ENCODE results near the gene ACAD10. TPM values are rescaled to one million over a fixed set of nuclear protein-coding genes. Genes with fewer than 3 reads are reported as not detected.

Gene ACAD10
- total and polyA plus RNA-seq, 2 of the 13 experiments (the other 11 are each of a cell fraction or from before 2014, with no cell fraction given) = 15.2 to 16.3 TPM

DNA sequence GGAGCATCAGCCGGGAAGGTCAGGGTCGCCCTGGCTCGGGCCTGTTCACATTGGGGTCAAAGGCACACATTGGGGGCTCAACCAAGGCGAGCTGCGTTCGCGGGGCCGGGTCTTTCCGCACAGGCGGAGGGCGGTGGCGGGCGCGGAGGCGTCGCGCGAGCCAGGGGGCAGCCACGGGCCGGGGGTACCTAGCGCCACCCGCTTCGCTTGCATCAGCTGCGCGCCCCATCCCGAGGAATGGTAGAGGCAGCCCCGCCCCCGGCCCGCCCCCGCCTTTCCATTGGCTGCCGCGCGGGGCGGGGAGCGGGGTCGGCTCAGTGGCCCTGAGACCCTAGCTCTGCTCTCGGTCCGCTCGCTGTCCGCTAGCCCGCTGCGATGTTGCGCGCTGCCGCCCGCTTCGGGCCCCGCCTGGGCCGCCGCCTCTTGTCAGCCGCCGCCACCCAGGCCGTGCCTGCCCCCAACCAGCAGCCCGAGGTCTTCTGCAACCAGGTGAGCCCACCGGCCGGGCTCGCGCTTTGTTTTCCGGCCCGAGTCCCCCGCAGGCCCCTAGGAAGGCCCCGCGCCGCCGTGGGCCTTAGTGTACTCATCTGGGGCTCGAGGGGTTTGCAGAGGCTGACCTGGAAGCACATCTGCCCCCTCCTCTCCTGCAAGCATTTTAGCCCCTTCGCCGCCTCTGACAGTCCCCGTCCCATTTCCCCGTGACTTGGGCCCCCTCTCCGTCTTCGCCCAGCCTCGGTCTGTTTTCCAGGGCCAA lies 80.9 kb downstream of the ACAD10 start, which contains the start of gene ALDH2 (continued):
- TF ChIP-seq, protein P1, sequence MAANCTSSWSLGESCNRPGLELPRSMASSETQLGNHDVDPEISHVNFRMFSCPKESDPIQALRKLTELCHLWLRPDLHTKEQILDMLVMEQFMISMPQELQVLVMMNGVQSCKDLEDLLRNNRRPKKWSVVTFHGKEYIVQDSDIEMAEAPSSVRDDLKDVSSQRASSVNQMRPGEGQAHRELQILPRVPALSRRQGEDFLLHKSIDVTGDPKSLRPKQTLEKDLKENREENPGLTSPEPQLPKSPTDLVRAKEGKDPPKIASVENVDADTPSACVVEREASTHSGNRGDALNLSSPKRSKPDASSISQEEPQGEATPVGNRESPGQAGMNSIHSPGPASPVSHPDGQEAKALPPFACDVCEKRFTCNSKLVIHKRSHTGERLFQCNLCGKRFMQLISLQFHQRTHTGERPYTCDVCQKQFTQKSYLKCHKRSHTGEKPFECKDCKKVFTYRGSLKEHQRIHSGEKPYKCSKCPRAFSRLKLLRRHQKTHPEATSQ (CRISPR knock-in tag; IDR thresholded peaks at IDR 0.05; ENCODE audit: borderline replicate concordance) = no peak
- TF ChIP-seq POLR2A (IDR thresholded peaks at IDR 0.05; ENCODE audit: insufficient read depth in 1 of 2, low read depth in 2 of 2, low read length in 2 of 2) (peak; percentile 69 to 94), JDP2 (CRISPR knock-in tag; IDR thresholded peaks at IDR 0.05; ENCODE audit: borderline replicate concordance) (peak; percentile 62; the same call in 1 of the 2 replicates), REPIN1 (CRISPR knock-in tag; IDR thresholded peaks at IDR 0.05; ENCODE audit: borderline replicate concordance, low read depth) (peak; percentile 63; the same call in 1 of the 2 replicates), ZFP36L1 (CRISPR knock-in tag; IDR thresholded peaks at IDR 0.05) (no peak), ZNF615 (CRISPR knock-in tag; IDR thresholded peaks at IDR 0.05; ENCODE audit: borderline replicate concordance) (no peak), ZNF12 (CRISPR knock-in tag; IDR thresholded peaks at IDR 0.05) (no peak), SIX4 (CRISPR knock-in tag; IDR thresholded peaks at IDR 0.05) (0 out of 2 replicates have a peak, but pooled peaks have one; percentile 15), ZNF567 (CRISPR knock-in tag; IDR thresholded peaks at IDR 0.05; ENCODE audit: borderline replicate concordance) (no peak), ZNF883 (CRISPR knock-in tag; IDR thresholded peaks at IDR 0.05; ENCODE audit: not compliant biosample characterization) (peak; percentile 53), ZEB1 (IDR thresholded peaks at IDR 0.05; ENCODE audit: insufficient replicate concordance, low read depth) (no peak), CEBPG (CRISPR knock-in tag; IDR thresholded peaks at IDR 0.05) (peak; percentile 88), ZC3H13 (CRISPR knock-in tag; IDR thresholded peaks at IDR 0.05) (0 out of 2 replicates have a peak, but pooled peaks have one; percentile 51), MAFG (CRISPR knock-in tag; IDR thresholded peaks at IDR 0.05) (no peak)
- TF ChIP-seq, protein P2, sequence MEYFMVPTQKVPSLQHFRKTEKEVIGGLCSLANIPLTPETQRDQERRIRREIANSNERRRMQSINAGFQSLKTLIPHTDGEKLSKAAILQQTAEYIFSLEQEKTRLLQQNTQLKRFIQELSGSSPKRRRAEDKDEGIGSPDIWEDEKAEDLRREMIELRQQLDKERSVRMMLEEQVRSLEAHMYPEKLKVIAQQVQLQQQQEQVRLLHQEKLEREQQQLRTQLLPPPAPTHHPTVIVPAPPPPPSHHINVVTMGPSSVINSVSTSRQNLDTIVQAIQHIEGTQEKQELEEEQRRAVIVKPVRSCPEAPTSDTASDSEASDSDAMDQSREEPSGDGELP (IDR thresholded peaks at IDR 0.05; ENCODE audit: borderline replicate concordance, low read depth) = peak; percentile 83; the same call in 1 of the 2 replicates
- TF ChIP-seq, protein P3, sequence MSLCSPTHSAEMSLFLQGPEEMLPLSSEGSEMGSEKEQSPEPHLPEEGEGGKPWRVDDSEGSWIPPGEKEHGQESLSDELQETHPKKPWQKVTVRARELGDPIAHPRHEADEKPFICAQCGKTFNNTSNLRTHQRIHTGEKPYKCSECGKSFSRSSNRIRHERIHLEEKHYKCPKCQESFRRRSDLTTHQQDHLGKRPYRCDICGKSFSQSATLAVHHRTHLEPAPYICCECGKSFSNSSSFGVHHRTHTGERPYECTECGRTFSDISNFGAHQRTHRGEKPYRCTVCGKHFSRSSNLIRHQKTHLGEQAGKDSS (CRISPR knock-in tag; IDR thresholded peaks at IDR 0.05; ENCODE audit: borderline replicate concordance, low read depth) = no peak
- TF ChIP-seq, protein P4, sequence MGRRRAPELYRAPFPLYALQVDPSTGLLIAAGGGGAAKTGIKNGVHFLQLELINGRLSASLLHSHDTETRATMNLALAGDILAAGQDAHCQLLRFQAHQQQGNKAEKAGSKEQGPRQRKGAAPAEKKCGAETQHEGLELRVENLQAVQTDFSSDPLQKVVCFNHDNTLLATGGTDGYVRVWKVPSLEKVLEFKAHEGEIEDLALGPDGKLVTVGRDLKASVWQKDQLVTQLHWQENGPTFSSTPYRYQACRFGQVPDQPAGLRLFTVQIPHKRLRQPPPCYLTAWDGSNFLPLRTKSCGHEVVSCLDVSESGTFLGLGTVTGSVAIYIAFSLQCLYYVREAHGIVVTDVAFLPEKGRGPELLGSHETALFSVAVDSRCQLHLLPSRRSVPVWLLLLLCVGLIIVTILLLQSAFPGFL (CRISPR knock-in tag; IDR thresholded peaks at IDR 0.05) = no peak
- TF ChIP-seq, protein P5, sequence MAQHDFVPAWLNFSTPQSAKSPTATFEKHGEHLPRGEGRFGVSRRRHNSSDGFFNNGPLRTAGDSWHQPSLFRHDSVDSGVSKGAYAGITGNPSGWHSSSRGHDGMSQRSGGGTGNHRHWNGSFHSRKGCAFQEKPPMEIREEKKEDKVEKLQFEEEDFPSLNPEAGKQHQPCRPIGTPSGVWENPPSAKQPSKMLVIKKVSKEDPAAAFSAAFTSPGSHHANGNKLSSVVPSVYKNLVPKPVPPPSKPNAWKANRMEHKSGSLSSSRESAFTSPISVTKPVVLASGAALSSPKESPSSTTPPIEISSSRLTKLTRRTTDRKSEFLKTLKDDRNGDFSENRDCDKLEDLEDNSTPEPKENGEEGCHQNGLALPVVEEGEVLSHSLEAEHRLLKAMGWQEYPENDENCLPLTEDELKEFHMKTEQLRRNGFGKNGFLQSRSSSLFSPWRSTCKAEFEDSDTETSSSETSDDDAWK (CRISPR knock-in tag; IDR thresholded peaks at IDR 0.05) = no peak
- TF ChIP-seq, protein P6, sequence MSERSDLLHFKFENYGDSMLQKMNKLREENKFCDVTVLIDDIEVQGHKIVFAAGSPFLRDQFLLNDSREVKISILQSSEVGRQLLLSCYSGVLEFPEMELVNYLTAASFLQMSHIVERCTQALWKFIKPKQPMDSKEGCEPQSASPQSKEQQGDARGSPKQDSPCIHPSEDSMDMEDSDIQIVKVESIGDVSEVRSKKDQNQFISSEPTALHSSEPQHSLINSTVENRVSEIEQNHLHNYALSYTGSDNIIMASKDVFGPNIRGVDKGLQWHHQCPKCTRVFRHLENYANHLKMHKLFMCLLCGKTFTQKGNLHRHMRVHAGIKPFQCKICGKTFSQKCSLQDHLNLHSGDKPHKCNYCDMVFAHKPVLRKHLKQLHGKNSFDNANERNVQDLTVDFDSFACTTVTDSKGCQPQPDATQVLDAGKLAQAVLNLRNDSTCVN (CRISPR knock-in tag; IDR thresholded peaks at IDR 0.05; ENCODE audit: borderline replicate concordance) = peak; percentile 24; the same call in 1 of the 2 replicates
- TF ChIP-seq, protein P7, sequence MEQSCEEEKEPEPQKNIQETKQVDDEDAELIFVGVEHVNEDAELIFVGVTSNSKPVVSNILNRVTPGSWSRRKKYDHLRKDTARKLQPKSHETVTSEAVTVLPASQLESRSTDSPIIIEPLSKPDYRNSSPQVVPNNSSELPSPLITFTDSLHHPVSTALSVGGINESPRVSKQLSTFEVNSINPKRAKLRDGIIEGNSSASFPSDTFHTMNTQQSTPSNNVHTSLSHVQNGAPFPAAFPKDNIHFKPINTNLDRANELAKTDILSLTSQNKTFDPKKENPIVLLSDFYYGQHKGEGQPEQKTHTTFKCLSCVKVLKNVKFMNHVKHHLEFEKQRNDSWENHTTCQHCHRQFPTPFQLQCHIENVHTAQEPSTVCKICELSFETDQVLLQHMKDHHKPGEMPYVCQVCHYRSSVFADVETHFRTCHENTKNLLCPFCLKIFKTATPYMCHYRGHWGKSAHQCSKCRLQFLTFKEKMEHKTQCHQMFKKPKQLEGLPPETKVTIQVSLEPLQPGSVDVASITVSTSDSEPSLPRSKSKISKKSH (CRISPR knock-in tag; IDR thresholded peaks at IDR 0.05; ENCODE audit: borderline replicate concordance) = peak; percentile 76; the same call in 1 of the 2 replicates

All from HepG2 (cell line).